Right lobe of liver (tissue), 4 donors: ENCODE data around the gene CTIF.

Experiments
- POLR2A ChIP-seq: fragments of 450-650 bp; IDR thresholded peaks from one replicate; pipeline ENCODE4 v1.6.1; 2017; ENCODE audit warnings: antibody characterized with exemption, mild to moderate bottlenecking
- TF ChIP-seq, protein P1 (sequence below), 4 donors: fragments of 200-600 bp in 3 of 4; fragments of 450-650 bp in 1 of 4; IDR thresholded peaks; one replicate each; pipeline versions ENCODE4 v1.5.1 to v1.8.0; 2016 to 2022; ENCODE audit warnings: antibody characterized with exemption in 4 of 4, mild to moderate bottlenecking in 2 of 4
- donor health status: DM: no; HTN: no; CAD: no.
- donor health status: DM: no; HTN: no; CAD: no.
- donor health status: DM: no; HTN: yes; CAD: no.

DNA sequence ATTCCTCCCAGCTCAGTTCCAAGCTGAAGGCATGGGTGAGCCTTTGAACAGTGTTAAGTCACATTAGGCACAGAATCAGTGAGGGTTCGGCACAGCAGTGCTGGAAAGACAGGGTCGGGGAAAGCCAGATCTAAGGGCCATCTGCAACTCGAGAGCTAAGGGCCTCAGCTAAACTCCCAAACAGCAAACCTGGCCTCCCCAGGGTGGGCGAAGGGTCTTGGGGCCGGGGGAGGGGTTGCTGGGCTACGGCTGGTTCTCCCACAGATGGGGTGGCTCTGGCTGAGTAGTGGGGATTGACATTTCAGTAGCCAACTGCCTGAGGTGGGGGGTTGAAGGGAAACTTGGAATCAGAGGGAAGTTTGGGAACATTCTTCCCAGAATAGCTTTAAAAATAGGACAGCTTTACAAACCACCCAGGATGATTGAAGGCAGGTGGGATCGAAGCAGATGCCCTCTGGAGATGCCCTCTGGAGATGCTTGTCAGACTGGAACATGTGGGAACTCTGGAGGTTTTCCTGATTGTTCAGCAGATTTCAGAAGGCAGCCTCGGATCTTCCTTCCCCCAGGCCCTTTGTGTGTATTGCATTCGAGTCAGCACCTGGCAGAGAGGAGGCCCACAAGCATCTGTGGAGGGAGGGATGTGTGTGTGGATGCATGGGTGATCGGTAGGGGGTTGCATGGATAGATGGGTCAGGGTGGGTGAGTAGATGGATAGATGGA lies 255.6 kb downstream of the CTIF start:
- TF ChIP-seq, protein P1, sequence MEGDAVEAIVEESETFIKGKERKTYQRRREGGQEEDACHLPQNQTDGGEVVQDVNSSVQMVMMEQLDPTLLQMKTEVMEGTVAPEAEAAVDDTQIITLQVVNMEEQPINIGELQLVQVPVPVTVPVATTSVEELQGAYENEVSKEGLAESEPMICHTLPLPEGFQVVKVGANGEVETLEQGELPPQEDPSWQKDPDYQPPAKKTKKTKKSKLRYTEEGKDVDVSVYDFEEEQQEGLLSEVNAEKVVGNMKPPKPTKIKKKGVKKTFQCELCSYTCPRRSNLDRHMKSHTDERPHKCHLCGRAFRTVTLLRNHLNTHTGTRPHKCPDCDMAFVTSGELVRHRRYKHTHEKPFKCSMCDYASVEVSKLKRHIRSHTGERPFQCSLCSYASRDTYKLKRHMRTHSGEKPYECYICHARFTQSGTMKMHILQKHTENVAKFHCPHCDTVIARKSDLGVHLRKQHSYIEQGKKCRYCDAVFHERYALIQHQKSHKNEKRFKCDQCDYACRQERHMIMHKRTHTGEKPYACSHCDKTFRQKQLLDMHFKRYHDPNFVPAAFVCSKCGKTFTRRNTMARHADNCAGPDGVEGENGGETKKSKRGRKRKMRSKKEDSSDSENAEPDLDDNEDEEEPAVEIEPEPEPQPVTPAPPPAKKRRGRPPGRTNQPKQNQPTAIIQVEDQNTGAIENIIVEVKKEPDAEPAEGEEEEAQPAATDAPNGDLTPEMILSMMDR (IDR thresholded peaks at IDR 0.05): no peak
- TF ChIP-seq POLR2A: no peak
